ENCODE results near the gene CT45A9. TPM values are rescaled to one million over a fixed set of nuclear protein-coding genes. Genes with fewer than 3 reads are reported as not detected.
"Not testable (repeated sequence)": the region's sequence is repeated elsewhere in the genome, so short reads cannot be mapped to it uniquely, and the experiment has no call there.

CT45A9 gene
- total RNA-seq (2014; rRNA removed; shearing (Covaris generic)) = not detected in 2 replicates
- not detected in 2 replicates for polyA plus RNA-seq (2016; fragmentation: Nextera tagmentation; extraction: Ambion mirVana)
- long read RNA-seq = 0 reads

DNA sequence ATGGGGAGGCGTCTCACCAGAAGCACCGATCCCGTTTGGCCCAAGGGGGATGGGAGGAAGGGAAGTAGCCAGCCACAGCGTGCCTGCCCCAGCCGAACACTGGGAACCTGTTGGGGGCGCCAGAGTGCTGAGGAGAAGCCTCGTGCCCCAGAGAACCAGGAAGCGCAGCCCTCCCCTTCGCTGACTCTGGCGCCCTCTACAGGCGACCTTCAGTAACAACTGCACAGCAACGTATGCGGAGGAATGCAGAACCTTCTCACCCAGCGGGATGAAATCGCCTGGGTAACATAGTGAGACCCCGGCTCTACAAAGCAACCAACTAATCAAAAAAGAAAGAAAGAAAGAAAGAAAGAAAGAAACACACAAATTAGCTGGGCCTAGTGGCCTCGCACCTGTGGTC is at the start of gene CT45A9:
CT45A9 (minus strand) TSS at position 101 of the 400 bp plus-strand sequence. CDS start 3,751 bp downstream, outside the sequence.
- H3K36me3 ChIP-seq (ENCODE audit: insufficient read depth); H3K79me2 ChIP-seq (replicated peaks; ENCODE audit: insufficient read depth); H3K27ac Mint-ChIP-seq; H3K9me2 ChIP-seq (ENCODE audit: insufficient read depth); H4K20me1 ChIP-seq (replicated peaks; ENCODE audit: insufficient read depth); H3K4me1 ChIP-seq (ENCODE audit: insufficient read depth); DNase-seq (ENCODE audit: low spot score); H3K4me3 Mint-ChIP-seq; ATAC-seq; H3K4me3 ChIP-seq; H3K27me3 Mint-ChIP-seq (ENCODE audit: insufficient read depth, low read depth, poor library complexity); H3F3A ChIP-seq (replicated peaks; ENCODE audit: low read depth); H3K27ac ChIP-seq (ENCODE audit: low read depth); H3K4me1 Mint-ChIP-seq; H3K36me3 Mint-ChIP-seq (ENCODE audit: low read depth); H3K4me2 ChIP-seq; H3K9me3 Mint-ChIP-seq; H3K27me3 ChIP-seq (ENCODE audit: insufficient read depth); H2AFZ ChIP-seq: not testable (repeated sequence)

- H3K9me3 Mint-ChIP-seq; H3F3A ChIP-seq (replicated peaks; ENCODE audit: low read depth); H3K4me1 ChIP-seq (ENCODE audit: insufficient read depth); H3K4me1 Mint-ChIP-seq; H3K36me3 Mint-ChIP-seq (ENCODE audit: low read depth); H3K79me2 ChIP-seq (replicated peaks; ENCODE audit: insufficient read depth); H3K4me2 ChIP-seq; H2AFZ ChIP-seq; H3K4me3 ChIP-seq; H3K27me3 Mint-ChIP-seq (ENCODE audit: insufficient read depth, low read depth, poor library complexity); ATAC-seq; H3K27ac Mint-ChIP-seq; H3K36me3 ChIP-seq (ENCODE audit: insufficient read depth); H3K27ac ChIP-seq (ENCODE audit: low read depth); H4K20me1 ChIP-seq (replicated peaks; ENCODE audit: insufficient read depth); H3K27me3 ChIP-seq (ENCODE audit: insufficient read depth); DNase-seq (ENCODE audit: low spot score); H3K4me3 Mint-ChIP-seq; H3K9me2 ChIP-seq (ENCODE audit: insufficient read depth): not testable (repeated sequence)
These were observed 48.9 kb upstream of the CT45A9 start for GRCh38 chrX:135920516-135920915.

GRCh38 chrX:135914404-135914803 is 42.8 kb upstream of the CT45A9 start:
- Histone ChIP-seq H3K4me1 (ENCODE audit: insufficient read depth) (no peaks in the 10 kb centered on the region), H4K20me1 (replicated peaks; ENCODE audit: insufficient read depth) (no peaks in the 10 kb centered on the region), H3K27me3 (ENCODE audit: insufficient read depth) (no peaks in the 10 kb centered on the region), H3K27ac (ENCODE audit: low read depth) (no peak overlapping the region), H3K4me3 (no peak overlapping the region), H2AFZ (no peak overlapping the region), H3F3A (replicated peaks; ENCODE audit: low read depth) (no peaks in the 10 kb centered on the region), H3K4me2 (no peak overlapping the region), H3K9me2 (ENCODE audit: insufficient read depth) (no peaks in the 10 kb centered on the region), H3K36me3 (ENCODE audit: insufficient read depth) (no peaks in the 10 kb centered on the region), H3K79me2 (replicated peaks; ENCODE audit: insufficient read depth) (no peaks in the 10 kb centered on the region)
- Mint-ChIP-seq H3K4me1 (no peaks in the 10 kb centered on the region), H3K4me3 (no peak overlapping the region), H3K27me3 (ENCODE audit: insufficient read depth, low read depth, poor library complexity) (peaks cover 3% of the 10 kb centered on the region), H3K27ac (no peak overlapping the region), H3K9me3 (no peaks in the 10 kb centered on the region), H3K36me3 (ENCODE audit: low read depth) (no peaks in the 10 kb centered on the region)
- TF ChIP-seq EZH2phosphoT487 (IDR thresholded peaks at IDR 0.05; ENCODE audit: unreplicated experiment) = no peak
- TF ChIP-seq, protein P1, sequence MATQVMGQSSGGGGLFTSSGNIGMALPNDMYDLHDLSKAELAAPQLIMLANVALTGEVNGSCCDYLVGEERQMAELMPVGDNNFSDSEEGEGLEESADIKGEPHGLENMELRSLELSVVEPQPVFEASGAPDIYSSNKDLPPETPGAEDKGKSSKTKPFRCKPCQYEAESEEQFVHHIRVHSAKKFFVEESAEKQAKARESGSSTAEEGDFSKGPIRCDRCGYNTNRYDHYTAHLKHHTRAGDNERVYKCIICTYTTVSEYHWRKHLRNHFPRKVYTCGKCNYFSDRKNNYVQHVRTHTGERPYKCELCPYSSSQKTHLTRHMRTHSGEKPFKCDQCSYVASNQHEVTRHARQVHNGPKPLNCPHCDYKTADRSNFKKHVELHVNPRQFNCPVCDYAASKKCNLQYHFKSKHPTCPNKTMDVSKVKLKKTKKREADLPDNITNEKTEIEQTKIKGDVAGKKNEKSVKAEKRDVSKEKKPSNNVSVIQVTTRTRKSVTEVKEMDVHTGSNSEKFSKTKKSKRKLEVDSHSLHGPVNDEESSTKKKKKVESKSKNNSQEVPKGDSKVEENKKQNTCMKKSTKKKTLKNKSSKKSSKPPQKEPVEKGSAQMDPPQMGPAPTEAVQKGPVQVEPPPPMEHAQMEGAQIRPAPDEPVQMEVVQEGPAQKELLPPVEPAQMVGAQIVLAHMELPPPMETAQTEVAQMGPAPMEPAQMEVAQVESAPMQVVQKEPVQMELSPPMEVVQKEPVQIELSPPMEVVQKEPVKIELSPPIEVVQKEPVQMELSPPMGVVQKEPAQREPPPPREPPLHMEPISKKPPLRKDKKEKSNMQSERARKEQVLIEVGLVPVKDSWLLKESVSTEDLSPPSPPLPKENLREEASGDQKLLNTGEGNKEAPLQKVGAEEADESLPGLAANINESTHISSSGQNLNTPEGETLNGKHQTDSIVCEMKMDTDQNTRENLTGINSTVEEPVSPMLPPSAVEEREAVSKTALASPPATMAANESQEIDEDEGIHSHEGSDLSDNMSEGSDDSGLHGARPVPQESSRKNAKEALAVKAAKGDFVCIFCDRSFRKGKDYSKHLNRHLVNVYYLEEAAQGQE (IDR thresholded peaks at IDR 0.05; ENCODE audit: unreplicated experiment) = no peak
- TF ChIP-seq ZNF331 (CRISPR knock-in tag; IDR thresholded peaks at IDR 0.05; ENCODE audit: low read depth) = no peak
- DNase-seq (ENCODE audit: low spot score) (no peak), ATAC-seq (no peak)
